HG02610 (cell line): ENCODE results near the gene CTSA.
"Not testable (repeated sequence)": the region's sequence is repeated elsewhere in the genome, so short reads cannot be mapped to it uniquely, and the experiment has no call there.

Experiments used
- ATAC-seq: cut with Tn5 transposase; IDR thresholded peaks from one replicate; pipeline ENCODE4 v1.9.1; 2021; ENCODE audit warnings: mild to moderate bottlenecking, moderate library complexity; ENCODE audit not compliant: unreplicated experiment

CTSA gene

DNA sequence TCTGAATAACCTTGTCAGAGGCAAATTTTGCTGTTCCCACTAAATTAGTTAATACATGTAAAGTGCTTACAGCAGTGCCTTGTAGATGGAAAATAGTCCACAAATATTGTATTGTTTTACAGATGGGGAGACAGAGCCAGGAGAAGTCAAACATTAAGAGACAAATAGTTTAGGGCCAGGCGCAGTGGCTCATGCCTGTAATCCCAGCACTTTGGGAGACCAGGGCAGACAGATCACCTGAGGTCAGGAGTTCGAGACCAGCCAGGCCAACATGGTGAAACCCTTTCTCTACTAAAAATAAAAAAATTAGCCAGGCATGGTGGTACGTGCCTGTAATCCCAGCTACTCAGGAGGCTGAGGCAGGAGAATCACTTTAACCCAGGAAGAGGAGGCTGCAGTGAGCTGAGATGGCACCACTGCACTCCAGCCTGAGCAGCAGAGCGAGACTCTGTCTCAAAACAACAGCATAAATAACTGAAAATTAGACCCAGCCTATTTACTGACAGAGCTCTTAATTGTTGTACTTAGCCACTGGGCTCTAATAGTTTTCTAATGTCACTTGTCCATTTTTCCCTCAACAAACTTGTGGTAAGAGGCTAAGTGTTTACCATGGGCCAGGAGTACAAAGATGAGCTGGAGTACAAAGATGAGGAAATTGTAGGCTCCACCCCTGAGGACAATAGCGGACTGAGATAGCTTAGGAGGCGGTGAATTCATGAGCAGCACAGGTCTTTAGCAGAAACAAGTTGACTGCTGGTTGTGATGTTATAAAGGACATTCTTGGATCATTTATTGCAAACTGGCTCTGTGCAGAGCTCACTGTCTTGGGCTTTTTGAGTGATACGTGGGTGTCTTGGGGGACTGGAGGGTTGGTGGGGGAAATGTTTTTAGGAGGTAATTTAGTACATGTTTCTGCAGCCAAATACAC is 27.3 kb upstream of the CTSA start:
- no peak for ATAC-seq

DNA sequence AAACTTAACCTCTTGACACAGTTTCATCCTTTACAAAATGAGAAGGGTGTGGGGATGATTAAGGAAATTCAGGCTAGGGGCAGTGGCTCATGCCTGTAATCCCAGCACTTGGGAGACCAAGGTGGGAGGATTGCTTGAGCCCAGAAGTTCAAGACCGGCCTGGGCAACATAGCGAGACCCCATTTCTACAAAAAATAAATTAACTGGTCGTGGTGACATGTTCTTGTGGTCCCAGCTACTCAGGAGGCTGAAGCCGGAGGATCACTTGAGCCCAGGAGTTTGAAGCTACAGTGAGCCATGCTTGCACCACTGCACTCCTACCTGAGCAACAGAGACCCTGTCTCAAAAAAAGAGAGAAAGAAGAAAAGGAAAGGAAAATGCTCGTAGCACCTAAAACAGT is 24.7 kb upstream of the CTSA start:
- ATAC-seq, result no peak

GRCh38 chr20:45867136-45867818 is 23.9 kb upstream of the CTSA start:
- no peak for ATAC-seq

- ATAC-seq, result no peak
Observed at GRCh38 chr20:45867819-45868176, 23.3 kb upstream of the CTSA start.

GRCh38 chr20:45872626-45873025 is 18.5 kb upstream of the CTSA start:
- no peak for ATAC-seq

DNA sequence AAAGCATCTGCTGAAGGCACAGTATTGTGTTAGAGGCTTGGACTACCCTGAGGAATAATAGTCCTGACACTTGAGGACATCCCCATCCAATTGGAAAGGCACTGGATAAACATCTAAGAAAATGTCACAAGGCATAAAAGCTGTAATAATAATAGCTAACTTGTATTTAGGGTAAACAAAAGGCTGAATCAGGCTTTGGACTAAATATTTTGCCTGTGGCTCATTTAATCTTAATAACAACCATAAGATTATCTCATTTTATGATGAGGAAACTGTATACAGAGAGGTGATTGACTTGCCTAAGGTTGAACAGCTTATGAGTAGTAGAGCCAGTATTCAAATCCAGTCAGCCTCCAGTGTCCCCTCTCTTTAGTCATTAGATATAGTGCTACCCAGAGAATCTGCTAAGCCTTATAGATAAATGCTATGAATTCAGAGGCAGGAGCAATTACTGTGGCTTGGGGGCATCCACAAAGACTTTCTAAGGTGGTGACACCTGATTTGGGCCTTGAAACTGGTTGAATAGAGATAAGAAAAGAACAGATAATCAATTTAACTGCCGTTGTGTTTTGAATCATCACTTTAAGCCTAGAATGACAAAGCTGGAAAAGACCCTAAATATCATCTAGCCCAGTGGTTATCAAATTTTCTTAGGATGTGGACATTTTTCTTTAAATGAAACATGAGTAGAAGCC is 17.6 kb upstream of the CTSA start:
- no peak for ATAC-seq

GRCh38 chr20:45874104-45874481 is 17.0 kb upstream of the CTSA start:
- not testable (repeated sequence) for ATAC-seq

DNA sequence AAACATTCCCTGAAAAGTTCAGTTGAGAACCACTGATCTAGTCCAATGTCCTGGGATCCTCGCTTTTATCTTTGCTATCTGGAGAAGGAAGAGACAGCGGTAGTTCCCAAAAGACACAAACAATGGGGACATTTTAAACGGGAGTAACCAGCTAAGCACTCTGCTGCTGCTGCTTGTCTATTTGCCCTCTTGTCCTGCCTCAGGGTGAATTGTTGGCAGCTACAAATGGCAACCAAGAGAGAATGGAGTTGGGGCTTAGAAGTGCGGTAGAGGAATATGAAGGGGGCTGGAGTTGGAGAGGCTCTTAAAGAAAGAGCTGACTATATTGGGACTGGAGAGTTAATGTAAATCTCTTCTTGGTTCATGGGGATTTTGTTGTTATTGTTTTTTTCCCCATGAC is 16.6 kb upstream of the CTSA start:
- no peak for ATAC-seq

- ATAC-seq, result no peak
Observed at GRCh38 chr20:45878076-45878761, 12.9 kb upstream of the CTSA start.

DNA sequence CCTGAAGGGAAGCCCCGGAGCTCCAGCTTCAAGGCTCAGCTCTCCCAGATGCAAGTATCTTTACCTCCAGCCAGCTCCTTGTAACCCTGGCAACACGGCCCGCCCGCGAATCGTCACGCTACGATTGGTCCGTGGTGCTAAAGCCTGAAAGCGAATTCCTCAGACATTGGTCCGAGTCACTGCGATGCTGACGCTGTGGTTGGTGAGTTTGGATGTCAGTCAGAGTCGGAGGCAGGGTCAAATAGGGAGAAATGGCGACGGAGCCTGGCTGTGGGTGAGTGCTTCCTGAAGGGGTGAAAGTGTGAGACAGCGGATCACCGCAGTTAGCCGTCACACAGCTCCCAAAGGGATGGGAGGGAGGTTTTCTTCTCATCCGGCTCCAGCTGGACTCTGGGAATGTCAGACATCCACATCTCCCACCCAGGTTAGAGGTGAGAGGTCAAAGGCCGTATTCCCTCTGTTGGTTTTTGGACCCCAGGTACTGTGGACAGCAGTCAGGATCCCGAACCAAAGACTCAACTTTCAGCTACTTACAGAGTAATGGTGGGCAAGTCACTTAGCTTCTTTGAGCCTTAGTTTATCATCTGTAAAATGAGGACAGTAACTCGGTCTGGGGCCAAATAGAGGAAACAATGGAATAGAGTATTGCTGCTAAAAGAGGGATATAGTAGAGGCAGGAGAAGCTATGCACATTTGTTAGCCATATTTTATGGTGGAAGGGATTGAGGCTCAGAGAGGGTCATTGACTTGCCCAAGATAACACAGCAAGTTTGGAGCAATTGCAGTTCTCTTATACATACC is 9.9 kb upstream of the CTSA start, which contains the start of gene ZSWIM1:
Gene ZSWIM1 (plus strand): TSS at position 240 of the 801 bp plus-strand sequence. CDS start 1,366 bp downstream, outside the sequence.
- peak; percentile 98 for ATAC-seq

DNA sequence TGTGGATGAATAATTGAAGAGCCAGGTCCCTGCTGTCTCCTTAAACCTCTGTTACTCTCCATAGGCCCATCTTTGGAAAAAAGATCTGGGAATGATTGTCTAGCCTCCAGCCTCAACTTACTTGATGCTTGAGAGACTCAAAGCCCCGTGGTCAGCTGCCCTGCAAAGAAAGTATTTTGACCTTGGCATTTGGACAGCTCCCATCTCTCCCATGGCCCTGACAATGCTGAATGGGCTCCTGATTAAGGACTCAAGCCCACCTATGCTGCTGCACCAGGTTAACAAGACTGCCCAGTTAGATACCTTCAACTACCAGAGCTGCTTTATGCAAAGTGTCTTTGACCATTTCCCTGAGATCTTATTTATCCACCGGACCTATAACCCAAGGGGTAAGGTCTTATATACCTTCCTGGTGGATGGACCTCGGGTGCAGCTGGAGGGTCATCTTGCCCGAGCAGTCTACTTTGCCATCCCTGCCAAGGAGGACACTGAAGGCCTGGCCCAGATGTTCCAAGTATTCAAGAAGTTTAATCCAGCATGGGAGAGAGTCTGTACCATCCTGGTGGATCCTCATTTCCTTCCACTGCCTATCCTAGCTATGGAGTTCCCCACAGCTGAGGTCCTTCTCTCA is 8.6 kb upstream of the CTSA start:
- no peak for ATAC-seq

DNA sequence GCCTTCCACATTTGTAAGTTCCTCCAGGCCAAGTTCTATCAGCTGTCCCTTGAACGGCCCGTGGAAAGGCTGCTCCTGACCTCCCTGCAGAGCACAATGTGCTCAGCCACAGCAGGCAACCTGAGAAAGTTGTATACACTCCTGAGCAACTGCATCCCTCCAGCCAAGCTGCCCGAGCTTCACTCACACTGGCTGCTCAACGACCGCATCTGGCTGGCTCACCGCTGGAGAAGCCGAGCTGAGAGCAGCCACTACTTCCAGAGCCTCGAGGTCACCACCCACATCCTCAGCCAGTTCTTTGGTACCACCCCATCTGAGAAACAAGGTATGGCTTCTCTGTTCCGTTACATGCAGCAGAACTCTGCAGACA is 8.1 kb upstream of the CTSA start:
- no peak for ATAC-seq

DNA sequence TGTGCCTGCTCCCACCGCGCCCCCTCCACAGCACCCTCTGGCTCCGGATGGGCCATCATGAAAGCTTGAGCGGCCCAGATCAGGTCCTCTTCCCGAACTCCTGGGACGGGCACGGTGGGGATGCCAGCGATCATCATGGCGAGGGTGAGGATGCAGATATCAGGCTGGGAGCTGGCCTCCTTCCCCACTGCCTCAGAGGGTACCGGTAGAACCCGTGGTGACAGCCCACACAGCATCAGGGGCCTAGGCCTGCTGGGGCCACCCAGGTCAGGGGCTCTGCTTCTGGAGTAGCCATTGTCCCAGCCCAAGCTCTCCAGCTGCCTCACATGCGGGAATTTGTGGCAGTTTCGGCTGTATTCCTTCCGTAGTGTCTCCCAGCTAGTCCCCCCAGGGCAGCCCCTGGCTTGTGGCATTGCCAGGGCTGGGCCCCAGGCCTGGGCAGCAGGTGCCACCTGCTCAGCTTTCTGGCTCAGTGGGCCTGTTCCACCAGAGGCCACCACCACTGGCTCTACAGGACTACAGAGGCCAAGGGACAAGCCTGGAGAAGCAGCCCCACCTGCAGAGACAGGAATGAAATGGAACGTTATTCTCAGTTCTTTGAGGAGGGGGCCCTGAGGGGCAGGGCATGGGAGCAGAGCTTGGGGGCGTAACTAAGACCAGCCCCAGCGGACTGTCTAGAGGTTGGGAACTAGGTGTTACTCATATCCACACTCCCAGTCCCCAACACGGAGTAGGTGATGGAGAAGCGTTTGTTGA is 4.4 kb upstream of the CTSA start:
- ATAC-seq, result no peak

DNA sequence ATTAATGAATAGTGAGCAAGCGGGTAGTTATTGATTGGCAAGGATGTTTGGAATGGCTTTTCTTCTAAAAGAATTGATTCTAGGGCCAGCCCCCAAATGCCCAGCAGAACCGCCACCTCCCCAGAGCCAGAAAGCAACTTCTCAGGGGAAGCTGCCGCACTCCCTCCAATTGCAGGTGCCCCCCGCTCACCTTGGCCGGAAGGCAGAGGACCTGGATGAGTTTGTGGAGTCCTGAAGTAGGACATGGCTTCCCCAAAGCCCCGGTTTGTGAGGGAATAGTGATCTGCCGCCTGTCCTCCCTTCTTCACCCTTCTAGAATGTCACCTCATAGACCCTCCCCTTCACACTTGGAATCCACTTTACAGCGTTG is 3.8 kb upstream of the CTSA start, which contains the start of gene SPATA25:
Gene SPATA25 (minus strand): TSS at position 277 of the 370 bp plus-strand sequence. CDS start 32 bp downstream, at position 245.
- no peak for ATAC-seq

DNA sequence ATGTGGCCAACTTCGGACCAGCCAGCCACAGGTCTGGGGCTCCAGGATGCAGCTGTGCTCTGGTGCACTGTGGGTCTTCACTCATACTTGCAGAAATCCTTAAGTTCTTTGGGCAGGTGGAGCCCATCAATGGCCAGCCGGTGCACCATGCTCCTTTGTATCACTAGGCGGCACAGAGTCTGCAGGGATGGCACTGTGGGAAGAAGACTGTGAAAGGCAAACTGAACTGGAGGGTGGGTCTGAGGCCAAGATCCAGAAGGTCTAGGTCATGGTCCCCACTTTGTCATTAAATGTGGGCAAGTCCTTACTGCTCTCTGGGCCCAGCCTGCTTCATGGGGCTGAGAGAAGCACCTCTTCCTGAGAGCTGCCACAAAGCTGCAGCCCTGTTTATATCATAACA is 2.5 kb upstream of the CTSA start:
- ATAC-seq, result no peak

DNA sequence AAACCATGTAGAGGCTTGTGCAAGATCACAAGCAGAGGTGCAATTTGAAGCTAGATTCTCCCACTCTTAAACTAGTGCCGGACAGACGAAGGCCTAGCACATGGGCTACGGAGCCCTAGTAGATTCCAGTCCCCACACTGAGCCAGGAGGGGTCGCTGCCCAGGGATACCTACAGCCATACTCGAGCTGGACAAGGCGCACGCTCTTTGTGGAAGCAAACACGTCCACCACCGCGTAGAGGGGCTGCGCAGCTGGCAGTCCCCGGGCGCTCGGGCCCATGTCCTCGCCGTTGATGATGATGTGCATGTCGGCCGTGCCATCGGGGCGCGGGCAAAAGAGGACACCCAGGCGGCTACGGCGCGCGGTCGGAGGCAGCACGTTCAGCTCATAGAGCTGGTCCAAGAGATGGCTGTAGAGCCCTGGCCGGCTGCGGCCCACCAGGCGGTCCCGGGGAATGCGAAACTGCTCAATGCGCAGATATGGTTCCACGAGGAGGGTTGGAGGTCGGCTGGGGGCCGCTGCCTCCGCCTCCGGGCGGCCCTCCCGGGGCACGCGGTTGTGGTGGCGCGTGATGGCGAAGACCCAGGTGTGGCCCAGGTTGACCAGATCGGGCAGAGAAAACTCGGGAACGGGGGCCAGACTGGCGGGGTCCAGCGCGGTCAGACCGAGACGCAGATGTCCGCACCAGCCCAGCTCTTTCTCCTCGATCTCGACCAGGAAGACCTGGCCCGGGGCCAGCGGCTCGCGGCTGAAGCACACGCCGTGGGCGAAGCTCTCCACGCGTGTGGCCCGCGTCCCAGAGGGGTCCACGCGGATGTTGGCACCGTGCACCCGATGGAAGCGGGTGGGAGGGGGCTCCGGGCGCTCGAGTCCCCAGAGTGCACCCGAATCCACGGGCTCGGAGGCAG is 804 bp upstream of the CTSA start:
- no peak for ATAC-seq

DNA sequence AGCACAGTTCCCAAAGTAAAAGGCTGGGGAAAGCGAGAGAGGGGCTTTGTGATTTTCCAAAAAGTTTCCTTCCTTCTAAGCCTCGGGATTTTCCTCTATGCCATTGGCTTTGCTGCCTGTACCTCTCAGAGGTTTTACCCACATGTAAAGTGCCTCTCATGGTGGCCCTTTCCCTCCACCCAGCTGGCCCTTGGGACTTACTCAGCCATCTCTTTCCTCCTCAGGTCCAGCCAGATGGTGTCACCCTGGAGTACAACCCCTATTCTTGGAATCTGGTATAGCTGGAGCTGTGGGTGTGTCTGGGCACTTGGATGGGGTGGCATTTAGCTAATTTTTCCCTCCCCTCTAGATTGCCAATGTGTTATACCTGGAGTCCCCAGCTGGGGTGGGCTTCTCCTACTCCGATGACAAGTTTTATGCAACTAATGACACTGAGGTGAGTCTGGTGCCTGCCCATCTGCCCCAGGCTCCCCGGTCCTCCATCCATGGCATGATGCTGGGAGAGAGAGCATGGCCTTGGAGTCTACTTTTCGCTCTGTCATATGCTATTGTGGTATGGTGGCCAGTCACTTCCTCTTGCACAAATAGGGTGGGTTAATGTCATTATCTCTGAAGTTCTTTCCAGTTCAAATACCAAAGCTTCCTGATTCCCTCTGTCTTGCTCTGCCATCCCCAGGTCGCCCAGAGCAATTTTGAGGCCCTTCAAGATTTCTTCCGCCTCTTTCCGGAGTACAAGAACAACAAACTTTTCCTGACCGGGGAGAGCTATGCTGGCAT is 1.1 kb downstream of the CTSA start:
- no peak for ATAC-seq
